Cerebellar nuclear complex (tissue), 1 donor: Measurements from ENCODE around the gene TRIM9.
"Not testable (repeated sequence)": the region's sequence is repeated elsewhere in the genome, so short reads cannot be mapped to it uniquely, and the experiment has no call there.

Source experiments
- DNase-seq, 2 experiments: peaks; one replicate each; lab custom pipeline; 2025; lab: John Stamatoyannopoulos, UW

Gene TRIM9

GRCh38 chr14:51004801-51005526 lies 89.9 kb downstream of the TRIM9 start:
- DNase-seq = no peak

- no peak for DNase-seq
Measured at GRCh38 chr14:51004352-51004800, 90.5 kb downstream of the TRIM9 start.

- peak in 1 of 2 experiments; percentile 61 for DNase-seq
Measured at GRCh38 chr14:51002406-51002999, 92.4 kb downstream of the TRIM9 start.

GRCh38 chr14:51000566-51000965 lies 94.3 kb downstream of the TRIM9 start:
- no peak for DNase-seq

GRCh38 chr14:50999726-51000125 lies 95.2 kb downstream of the TRIM9 start:
- DNase-seq = peak in 1 of 2 experiments; percentile 11

DNA sequence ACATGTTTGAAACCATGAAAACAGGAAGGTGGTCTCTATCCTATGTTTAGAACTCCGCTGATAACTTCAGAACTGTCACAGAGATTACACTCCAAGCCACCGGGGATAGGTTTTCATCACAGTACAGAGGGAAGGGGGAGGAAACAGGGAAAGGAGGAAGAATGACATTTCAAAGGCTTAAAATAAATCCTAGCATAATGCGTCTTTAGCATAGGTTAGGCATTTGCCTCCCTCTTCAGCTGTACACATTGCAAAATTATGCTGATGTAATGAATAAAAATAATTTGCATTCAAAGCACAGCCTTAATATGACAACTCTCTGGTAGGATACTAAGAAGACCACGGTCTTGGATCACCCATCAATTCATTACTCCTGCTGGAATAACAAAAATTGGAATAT lies 96.3 kb downstream of the TRIM9 start:
- DNase-seq = no peak

DNA sequence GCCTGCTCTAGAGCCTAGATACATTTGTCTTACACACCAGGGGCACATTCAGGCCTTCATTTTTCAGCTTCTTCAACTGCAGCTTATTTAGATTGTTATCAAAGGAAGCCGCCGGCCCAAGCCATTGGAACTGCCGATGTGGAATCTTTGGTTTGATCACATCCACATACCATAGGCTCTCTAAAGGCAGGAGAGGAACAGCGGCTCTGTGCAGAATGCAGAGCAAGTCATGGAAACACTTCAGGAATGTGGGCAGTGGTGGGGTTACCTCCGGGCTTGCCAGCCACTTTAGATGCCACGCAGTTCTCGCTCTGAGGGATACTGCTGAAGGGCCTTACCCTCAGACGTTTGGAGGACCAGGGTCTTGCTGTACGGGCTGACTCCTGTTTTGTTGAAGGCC lies 97.2 kb downstream of the TRIM9 start:
- DNase-seq = no peak

DNA sequence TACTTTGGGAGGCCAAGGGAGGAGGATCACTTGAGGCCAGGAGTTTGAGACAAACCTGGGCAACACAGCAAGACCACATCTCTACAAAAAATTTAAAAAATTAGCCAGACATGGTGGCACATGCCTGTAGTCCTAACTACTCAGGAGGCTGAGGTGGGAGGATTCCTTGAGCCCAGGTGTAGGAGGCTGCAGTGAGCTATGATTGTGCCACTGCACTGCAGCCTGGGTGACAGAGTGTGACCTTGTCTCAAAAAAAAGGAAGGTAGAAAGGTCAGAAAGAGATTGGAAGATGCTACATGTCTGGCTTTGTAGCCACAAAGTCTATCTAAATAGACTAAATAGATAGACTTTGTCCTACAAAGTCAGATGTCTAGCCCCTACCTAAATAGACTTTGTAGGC lies 100.7 kb downstream of the TRIM9 start:
- DNase-seq = not testable (repeated sequence)

- DNase-seq = no peak
Measured at GRCh38 chr14:50985859-50986331, 109.0 kb downstream of the TRIM9 start.

GRCh38 chr14:50985124-50985858 lies 109.6 kb downstream of the TRIM9 start:
- no peak for DNase-seq

- DNase-seq = no peak
Measured at GRCh38 chr14:50984036-50984710, 110.7 kb downstream of the TRIM9 start.

DNA sequence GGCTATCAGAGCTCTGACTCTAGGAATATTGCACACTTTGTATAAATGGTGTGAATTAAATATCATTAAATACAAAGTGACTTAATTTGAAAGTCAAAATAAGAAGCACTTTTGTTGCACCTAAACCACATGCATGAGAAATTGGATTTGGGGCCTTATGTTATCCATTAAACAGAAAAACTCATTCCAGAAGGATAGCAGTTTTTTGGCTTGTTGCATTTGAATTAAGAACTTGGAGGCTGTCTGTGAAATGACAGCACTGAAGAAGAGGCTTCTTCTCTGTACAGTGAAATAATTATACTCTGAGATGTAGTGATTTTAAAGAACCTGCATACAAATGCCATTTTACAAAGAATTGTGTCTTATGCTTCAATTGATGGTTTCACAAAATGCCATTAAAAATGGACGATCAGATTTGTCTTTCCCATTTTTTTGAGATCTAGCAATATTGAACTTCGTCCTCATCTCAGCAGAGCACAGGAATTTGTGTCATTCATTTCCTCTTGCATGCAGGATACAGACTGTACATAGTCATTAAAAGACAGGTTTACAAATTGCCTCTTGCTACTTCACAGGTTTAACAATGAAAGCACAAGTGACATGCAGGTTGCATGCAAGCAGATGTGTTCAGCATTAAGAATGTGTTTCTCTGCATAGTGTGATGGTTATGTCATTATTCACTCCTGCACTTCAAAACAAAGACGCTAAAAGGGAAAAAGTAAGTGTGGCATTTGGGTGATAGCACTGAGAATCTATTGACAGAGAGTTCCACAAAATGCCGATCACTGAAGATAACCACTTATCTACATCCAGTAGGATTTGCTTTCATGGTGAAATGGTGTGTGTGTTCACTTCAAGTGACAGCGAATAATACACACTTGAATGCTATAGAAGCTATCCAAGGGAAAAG lies 114.7 kb downstream of the TRIM9 start:
- DNase-seq = no peak

DNA sequence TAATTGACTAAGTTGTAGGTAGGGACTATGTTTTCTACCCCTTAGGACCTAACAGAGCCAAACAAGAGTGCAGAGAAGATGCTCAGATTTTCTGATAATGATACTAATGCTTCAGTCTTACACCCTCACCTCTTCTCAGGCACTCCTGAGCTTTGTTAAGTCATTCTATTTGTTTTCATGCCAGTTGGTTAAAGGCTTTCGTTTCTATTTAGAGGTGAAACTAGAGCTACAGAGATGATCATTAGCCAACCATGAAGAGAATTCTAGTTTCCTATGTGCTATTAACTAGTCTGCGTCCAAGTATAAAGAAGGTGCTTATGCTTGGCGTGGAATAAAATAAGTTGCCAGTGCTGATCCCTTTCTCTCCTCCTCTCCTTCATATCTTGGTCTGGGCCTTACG lies 116.0 kb downstream of the TRIM9 start:
- no peak for DNase-seq

DNA sequence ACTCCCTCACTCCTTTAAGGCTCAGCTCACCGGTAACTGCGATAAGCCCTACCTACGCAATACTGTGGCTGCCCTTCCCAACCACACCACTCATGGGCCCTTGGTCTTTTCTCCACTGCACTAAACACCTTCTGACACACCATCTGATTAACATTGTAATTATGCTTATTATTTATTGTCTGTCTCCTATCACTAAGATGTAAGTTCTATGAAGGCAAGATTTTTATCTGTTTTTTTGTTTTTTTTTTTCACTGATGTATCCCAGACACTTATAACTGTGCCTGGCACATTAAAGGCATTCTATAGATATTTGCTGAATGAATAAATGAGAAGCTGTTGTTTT lies 116.4 kb downstream of the TRIM9 start:
- no peak for DNase-seq

DNA sequence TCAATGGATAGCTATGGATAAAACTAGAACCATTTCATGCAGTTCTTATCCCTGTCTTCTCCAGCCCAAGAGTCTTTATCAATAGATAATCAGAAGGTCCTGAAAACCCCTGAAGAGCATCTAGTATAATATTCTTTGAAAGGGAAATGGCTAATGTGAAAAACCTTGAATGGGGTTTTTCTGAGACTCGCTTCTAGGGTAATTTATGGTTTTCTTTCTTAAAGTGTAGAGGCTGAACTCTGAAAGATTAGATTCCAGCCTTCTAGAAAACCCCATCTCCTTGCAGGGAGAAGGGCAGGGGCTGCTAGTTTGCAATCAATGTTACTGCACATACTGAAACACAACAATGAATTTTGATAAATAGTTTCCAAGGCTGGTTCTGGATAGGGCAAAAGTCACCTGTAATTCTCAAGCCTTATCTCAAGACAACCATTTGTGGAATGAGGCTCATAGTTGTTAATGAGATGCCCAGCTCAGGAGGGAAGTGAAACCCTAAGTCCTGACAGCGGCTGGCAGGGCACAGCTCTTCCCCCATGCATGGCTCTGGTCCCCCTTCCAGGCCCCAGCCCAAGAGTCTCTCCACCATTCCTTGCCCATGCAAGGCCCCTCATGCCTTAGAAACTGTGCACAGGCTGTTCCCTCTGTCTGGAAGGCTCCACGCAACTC lies 116.9 kb downstream of the TRIM9 start:
- no peak for DNase-seq

DNA sequence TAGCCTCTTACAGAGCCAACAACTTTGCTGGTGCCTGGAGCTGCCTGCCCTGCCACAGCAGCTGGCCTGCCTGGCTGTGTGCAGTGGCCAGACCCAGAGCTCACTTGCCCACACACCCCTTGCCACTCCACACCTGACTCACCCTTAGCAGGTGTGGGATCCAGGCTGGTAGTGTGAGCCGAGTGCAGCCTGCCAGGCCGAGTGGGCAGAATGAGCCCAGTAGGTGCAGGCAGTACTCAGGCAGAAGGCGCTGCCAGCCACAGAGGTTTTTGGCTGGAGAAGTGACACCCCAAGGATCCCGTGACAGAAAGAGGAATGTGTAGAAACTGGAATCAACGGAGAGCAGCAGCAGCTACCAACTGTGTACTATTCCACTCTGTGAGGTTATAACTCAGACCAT lies 120.8 kb downstream of the TRIM9 start:
- DNase-seq = no peak

- no peak for DNase-seq
Measured at GRCh38 chr14:50972734-50973133, 122.2 kb downstream of the TRIM9 start.

DNA sequence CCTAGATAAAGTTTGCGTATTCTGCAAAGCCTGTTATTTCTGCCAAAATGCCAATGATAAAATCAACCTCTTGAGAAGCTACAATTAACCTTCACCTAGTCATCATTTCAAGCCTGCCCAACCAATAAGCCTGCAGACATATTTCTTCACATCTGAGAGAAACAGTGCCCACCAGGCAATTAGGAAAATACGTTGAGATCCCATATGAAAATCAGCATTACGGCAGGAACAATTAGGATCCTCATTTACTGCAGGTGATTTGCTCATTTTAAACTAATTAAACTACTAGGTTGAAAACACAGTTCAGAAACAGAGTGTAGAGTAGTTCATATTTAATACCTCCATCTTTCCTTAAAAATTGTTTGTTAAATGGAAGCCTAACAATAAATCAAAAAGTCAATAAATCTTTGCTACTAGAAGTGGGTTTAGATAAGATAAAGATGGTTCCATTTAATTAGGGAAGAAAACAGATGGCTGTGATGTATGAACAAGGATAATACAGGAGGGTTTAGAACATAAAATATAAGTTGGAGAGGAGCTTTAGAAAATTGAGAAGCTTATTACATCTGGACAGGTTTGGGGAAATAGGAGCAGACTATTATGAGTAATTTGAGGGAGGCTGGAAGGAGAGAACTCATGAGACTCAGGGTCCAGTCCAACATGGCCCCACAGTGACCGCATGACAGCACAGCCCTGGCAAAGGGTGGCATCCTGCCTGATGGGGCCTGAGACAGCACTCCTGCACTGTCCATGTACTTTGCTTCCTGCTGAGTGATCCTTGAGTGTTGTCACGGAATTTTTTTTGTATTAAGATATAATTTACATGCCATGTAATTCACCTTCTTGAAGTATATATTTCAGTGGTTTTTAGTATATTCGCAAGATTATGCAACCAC lies 123.8 kb downstream of the TRIM9 start:
- no peak for DNase-seq

- DNase-seq = no peak
Measured at GRCh38 chr14:50967790-50968189, 127.1 kb downstream of the TRIM9 start.

- no peak for DNase-seq
Measured at GRCh38 chr14:50967103-50967502, 127.8 kb downstream of the TRIM9 start.
